Stimulated activated CD4-positive, alpha-beta T cell treated with anti-CD3 and anti-CD28 coated beads, Interleukin-15, amount 100 ng/mL, for 1 hour (primary cell): ENCODE results near the gene FLAD1.
A peak's percentile ranks its signal among the peaks of the same experiment; 100 is the strongest.
"Not testable (repeated sequence)": the region's sequence is repeated elsewhere in the genome, so short reads cannot be mapped to it uniquely, and the experiment has no call there.

Source experiments
- DNase-seq, 2 donors: peaks; one replicate each; pipeline ENCODE4 v3.0.0-alpha.2; 2020; ENCODE audit warnings: low read depth in 1 of 2, low spot score in 1 of 2

FLAD1 gene

DNA sequence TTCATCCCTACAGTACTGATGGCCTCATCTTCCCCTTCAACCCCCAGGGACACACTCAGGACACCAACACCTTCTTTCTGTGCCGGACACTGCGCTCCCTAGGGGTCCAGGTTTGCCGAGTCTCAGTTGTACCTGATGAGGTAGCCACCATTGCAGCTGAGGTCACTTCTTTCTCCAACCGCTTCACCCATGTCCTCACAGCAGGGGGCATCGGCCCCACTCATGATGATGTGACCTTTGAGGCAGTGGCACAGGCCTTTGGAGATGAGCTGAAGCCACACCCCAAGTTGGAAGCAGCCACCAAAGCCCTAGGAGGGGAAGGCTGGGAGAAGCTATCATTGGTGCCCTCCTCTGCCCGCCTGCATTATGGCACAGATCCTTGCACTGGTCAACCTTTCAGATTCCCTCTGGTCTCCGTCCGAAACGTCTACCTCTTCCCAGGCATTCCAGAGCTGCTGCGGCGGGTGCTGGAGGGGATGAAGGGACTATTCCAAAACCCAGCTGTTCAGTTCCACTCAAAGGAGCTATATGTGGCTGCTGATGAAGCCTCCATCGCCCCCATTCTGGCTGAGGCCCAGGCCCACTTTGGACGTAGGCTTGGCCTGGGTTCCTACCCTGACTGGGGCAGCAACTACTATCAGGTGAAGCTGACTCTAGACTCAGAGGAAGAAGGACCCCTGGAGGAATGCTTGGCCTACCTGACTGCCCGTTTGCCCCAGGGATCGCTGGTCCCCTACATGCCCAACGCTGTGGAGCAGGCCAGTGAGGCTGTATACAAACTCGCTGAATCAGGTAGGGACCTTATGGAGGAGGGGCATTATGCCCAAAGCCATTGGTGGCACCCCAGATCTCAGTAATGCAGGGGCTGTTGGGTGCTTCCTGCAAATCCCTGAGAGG is 5.2 kb downstream of the FLAD1 start:
- no peak for DNase-seq

DNA sequence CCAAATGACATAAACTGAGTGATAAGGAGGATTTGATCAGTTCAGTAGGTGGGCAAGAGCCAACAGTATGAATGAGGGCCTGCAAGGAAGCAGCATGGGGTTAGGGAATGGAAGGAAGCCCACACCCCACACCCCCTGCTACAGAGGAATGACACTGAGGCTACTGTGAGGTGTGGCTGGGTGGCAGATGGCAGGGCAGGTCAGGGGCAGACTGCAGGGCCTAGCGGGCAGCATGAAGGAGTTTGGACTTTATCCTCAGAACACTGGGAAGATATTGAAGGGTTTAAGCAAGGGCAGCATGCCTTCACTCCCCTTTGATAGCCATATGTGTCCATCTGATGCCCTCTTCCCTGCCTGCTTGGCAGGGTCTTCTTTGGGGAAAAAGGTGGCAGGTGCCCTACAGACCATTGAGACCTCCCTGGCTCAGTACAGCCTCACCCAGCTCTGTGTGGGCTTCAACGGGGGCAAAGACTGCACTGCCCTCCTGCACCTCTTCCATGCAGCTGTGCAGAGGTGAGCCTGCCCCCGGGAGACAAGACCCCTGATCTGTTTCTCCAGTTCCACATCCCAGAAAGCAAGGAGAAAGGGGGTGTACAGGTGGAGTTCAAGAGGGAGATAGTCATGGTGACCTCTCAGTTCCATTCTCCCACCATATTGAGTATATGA is 6.2 kb downstream of the FLAD1 start:
- DNase-seq = no peak

DNA sequence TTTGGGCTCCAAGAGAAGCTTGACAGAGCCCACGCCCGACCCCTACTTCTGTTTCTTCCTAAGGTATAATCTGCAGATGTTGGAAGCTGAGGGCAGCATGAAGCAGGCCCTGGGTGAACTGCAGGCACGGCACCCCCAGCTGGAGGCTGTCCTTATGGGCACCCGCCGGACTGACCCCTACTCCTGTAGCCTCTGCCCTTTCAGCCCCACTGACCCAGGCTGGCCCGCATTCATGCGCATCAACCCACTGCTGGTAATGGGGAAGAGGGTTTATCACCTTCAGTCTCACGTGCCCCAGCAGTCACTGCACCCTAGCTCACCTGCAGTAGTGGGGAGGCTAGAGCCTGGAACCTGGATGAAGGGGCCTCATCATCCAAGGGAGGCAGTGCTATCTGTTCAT is 7.1 kb downstream of the FLAD1 start:
- no peak for DNase-seq

DNA sequence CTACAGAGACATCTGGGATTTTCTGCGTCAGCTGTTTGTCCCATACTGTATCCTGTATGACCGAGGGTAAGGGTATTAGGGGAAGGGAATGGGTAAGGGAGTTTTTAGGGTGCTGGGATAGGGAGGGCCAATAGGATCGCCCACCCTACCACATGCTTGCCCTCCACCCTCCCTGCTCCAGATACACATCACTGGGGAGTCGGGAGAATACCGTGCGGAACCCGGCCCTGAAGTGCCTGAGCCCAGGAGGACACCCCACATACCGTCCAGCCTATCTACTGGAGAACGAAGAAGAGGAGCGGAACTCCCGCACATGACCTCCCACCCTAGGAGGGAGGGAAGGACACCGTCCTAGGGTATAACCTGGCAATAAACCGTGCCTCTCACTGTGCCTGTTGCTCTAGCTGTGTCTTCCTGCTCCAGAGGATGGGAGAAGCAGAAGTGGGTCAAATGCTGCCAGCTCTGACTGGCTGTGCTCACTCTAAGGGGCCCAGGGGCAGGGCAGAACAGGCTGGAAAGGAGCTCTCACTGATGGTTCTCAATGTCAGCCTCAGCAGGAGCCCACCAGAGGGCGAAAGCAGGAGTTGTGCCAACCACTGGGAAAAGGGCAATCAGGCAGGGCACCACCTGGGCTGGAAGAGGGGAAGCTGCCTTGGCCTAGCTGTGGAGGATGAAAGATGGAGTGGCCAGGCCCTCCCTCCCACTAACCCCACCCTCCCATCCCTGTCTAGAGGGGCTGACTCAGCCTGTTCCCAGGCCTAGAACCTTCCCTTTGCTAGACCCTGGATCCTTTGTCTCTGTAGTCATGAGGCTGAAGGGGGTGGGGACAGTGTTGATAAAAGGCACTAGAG is 9.8 kb downstream of the FLAD1 start:
- no peak for DNase-seq

DNA sequence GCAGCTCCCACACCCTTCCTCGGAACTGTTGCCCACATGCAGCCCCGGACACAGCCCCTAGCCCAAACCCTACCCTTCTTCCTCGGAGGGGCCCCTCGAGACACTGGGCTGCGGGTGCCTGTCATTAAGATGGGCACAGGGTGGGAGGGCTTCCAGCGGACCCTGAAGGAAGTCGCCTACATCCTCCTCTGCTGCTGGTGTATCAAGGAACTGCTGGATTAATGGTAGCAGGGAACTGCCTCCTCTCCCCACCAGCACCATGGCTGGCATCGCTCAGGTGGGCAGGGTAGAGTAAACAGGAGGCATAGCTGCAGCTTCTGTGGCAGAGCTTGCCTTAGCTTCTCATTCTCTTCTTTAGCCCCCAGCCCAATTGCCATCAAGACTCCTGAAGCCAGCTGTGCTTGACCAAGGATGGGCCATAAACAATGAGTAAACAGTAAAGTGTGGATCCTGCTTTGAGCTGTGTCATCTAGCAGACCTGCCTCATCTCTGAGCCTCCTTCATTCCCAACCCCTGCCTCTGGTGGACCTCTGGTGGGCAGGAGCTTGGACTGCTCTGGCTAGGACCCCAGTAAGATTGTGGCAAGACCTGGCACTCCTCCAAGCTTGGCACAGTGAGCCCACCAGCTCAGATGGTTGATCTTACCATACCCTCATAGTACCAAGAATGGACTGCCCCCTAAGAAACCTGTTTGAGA is 10.6 kb downstream of the FLAD1 start, which contains the start of gene LENEP:
LENEP (plus strand) TSS at position 15 of the 697 bp plus-strand sequence; CDS start at position 37, 22 bp downstream.
- DNase-seq = no peak

DNA sequence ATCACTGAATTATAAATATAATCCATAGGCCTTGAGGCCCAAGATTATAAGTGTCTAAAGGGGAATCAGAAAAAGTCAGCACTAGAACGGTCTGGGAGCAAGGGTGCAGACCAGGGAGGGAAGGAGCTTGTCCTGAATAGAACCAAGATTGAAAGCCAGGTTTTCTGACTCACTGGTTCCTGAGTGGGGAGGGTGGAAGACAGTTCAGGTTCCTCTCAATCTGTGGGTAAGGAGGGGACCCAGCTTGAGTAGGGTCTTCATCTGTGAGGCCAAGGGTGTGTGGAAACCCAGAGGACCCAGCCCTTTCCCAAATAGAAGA is 11.1 kb downstream of the FLAD1 start:
- no peak for DNase-seq

DNA sequence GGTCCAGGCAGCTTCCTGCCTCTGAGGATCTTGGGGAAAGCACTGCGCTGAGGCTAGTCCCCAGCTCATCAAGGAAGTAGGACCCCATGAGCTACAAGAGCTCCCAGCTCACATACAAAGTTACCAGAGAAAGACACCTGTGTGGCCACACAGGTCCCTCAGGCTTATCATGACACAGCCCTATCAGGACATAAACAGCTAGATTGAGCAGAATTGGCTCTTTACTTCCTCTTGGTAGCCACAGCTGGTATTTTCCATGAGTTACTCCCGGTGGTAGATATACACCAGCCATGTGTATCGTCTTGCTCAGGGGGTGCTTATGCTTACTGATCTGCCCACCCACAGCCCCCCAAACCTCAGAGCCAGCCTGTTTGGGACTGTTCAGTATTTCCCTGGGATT is 11.4 kb downstream of the FLAD1 start:
- DNase-seq = no peak

DNA sequence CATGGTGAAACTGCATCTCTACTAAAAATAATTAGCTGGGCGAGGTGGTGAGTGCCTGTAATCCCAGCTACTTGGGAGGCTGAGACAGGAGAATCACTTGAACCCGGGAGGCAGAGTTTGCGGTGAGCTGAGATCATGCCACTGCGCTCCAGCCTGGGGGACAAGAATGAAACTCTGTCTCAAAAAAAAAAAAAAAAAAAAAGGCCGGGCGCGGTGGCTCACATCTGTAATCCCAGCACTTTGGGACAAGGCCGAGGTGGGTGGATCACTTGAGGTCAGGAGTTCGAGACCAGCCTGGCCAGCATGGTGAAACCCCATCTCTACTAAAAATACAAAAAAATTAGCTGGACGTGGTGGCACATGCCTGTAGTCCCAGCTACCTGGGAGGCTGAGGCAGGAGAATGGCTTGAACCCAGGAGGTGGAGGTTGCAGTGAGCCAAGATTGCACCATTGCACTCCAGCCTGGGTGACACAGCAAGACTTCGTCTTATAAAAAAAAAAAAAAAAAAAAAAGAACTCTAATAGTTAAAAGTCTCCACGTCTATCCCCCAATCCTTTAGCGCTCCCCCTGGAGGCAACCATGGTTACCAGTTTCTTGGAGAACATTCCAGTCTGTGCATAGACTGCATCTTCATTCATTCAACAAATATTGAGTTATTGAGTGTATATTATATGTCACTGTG is 12.3 kb downstream of the FLAD1 start:
- DNase-seq = not testable (repeated sequence)

DNA sequence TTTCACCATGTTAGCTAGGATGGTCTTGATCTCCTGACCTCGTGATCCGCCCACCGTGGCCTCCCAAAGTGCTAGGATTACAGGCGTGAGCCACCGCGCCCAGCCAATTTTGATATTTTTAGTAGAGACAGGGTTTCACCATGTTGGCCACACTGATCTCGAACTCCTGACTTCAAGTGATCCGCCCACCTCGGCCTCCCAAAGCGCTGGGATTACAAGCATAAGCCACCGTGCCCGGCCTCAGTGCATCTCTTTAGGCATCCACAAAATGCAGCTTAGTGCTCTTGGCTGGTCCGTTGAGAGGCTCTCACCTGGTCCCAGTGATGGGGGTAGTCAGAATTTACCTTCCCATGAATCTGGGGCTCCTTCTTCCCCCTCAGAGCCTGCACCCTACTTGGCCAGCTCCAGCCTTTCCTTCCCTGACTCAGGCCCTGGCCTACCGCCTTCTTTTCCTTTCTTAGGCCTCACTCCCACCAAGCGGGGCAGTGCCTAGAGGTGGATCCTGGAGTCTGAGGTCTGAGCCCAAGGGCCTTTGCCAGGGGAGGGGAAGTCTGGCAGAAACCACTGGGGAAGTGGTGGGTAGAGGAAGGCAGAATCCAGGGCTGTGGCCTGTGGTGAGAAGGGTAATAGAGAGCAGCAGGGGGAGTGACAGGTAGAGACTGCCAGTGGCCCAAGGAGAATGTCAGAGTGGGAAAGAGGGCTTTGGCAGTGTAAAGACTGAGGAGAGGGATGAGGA is 14.0 kb downstream of the FLAD1 start:
- DNase-seq = no peak

DNA sequence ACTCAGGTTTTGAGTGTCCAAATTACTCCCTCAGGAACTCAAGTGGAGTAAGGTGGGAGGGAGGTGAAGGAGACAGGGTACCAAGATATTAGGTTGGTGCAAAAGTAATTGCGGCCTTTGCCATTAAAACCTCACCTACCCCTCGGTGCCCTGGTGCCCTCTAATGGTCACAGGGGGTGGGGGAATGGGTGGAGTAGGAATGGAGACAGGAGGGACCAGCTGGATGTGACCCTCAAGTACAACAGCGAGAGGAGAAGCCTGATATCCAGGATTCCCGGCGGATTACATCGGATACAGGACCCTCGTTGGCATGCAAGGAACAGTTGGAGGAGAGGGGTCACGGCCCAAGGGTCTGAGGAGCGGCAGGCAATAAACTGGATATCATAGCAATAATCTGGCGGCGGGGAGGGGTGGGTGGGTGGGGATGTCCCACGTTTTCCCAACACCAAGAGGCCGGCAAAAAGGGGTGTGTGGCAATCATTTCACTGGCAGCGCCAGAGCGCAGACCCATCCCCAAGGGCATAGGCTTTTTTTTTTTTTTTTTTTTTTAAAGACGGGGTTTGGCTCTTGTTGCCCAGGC is 15.1 kb downstream of the FLAD1 start:
- DNase-seq = no peak

DNA sequence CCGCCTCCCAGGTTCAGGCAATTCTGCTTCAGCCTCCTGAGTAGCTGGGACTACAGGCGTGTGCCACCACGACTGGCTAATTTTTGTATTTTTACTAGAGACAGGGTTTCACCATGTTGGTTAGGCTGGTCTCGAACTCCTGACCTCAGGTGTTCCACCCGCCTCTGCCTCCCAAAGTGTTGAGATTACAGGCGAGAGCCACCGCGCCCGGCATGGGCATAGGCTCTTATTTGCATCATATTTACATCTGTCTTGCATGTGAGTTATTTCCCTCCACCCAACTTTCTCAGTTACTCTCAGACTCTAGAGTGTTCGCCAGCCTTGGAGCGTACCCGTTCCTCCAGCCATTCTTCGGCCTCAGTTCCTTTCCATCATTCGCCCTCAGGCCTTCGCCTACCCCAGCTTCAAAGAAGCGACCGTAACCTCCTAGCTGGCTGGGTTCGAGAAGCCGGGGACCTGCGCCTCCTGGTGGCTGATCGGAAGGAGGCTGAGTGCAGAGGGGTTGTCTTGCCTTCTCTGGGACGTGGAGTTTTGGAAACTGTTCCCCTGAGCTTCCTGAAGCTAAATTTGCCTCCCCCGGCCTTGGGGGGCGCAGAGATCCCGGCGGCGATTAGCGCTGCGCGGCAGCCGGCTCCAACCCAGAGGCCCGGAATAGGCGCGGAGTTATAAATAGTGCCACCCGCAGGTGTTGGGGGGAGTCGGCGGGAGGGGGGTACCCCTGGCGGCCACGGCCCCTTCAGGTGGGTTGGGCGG is 15.8 kb downstream of the FLAD1 start:
- peak; percentile 47 to 71 for DNase-seq

DNA sequence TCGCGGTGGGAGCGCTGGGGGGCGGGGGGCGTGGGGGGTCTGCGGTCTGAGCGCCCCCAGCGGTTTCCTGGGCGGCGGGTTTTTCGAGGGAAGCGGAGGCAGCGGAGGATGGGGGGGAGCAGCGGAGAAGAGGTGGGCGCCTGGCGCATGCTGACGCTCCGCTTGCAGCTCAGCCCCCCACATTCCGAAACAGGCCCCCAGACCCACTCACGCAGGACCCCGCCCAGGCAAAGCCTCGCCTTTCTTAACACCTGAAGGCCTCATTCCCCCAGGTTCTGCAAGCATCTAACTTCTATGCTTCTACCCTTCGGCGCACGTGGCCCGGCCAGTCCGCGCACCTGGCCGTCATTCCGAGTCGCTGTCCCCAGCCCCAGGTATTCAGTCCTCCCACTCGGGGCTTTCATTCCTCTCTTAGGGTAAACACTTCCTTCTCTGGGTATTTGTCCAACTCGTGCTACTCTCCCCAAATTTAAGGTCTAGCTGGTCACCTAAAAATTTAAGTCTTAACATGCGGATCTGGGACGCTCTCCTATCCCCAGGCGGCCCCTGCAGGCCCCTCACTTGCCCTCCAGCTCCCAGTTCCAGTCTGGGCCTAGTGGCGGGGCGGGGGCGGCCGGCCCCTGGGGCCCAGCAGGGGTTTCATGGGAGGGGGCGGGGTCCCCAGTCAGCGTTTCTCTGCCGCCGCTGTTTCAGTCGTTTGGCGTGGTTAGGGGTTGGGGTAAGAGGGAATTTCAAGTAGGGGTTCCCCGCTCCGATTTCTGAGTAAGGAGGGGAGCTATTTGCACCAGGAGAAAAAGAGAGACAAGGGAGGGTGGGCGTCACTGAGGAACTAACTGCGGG is 16.6 kb downstream of the FLAD1 start:
- DNase-seq = peak in 1 of 2 donors; percentile 61

DNA sequence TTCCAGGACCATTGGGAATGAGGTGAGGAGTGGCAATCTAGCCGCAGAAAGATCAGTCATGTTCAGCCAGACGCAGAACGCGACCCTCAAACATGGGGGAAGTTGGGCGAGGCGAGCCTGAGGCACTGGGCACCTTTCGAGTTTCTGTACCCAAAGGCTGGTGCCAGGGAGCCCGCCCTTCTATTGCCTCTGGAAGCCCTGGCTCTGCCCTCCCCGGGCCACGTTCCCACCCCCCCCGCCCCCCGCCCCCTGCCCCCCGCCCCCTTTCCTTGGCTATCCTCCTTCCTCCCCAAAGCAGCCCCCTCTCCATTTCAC is 17.2 kb downstream of the FLAD1 start:
- no peak for DNase-seq

DNA sequence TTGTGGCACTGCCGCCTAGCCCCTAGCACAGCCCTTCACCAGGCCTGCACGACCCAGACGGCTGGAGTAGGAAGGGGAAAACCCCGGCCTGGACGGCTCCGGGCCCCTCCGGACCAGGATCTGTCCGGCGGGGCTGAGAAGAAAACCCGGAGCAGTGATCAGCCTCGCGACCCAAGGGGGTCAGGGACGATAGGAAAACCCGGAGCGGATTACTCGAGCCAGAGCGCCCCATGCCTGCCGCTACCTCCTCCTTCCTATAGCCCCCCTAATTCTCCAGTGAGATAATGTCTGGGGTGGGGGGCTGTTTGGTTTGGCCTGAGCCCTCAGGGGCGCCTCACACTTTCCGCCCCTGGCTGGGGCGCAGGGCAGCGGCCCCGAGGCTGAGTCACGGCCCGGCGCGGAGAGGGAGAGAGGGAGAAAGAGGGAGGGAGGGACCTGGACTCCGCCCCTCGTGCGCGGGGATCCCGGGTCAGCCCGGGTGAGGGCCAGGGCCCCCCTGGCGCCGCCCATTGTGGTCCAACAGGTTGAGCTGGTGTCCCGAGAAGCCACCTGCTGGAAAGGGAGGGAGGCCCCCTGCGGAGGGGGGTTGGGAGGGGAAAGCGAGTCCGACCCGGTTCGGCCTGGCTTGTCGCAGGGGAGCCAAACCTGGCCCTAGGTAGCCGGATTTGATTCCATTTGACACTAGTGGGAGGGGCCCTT is 17.7 kb downstream of the FLAD1 start:
- DNase-seq = peak; percentile 63 to 68

DNA sequence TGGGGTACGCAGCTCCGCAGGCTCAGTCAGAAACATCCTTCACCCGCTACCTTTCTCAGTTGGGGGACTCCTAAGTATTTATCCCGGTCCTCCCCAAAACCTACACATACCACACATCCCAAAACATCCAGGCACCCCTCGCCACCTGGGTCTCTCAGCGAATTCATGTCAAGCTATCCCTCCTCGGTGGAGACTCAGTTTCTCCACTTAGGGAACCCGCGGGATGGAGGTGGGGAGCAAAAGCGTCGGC is 18.2 kb downstream of the FLAD1 start:
- no peak for DNase-seq

DNA sequence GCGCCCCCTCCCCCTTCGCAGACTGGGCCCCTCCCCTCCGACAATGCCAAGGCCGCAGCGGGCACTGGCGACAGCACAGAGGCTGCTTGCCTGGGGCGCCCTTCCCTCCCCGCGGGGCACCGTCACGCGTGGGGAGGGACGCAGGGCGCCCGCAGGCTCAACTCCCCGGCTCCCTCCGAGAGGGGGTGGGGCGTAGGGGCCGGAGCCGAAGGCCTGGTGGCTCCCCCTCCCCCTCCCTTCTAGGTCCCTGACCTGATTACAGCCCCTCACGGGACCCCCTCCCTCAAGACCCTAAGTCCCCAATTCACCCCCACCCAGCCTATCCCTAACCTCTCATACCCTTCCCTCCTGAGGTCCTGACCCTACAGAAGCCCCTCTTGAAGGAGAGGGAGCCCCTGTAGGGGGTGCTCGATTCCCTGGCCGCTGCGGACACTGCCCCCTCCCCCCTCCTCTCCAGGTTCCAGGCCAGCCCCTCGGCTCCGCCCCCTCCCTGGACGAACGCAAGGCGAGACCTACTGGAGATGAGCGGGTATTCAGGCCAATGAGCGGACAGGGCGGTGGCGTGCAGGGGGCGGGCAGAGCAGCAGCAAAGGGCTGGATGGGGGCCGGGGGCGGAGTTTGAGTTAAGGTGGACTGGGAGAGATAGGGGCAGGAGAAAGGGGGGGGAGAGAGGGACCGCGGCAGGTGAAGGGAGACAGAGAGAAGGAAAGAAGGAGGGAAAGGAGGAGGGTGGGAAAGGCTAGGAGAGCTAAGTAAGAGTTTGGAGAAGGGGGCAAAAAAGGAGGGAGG is 18.7 kb downstream of the FLAD1 start:
- DNase-seq = peak; percentile 94 to 95
